Neural progenitor cell (in vitro differentiated cells): ENCODE data around the gene MDGA2. TPM values are rescaled to one million over a fixed set of nuclear protein-coding genes. Genes with fewer than 3 reads are reported as not detected.

Experiments
- DNase-seq: peaks from one replicate; pipeline ENCODE4 v3.0.0-alpha.2; 2016; ENCODE audit warnings: low spot score
- H2AFZ ChIP-seq: fragments of 200-600 bp; sonication (generic); replicated peaks from 2 replicates; pipeline ENCODE4 v1.6.1; 2016; ENCODE audit warnings: antibody characterized with exemption
- H3F3A ChIP-seq: fragments of 200-600 bp; sonication (generic); 2 replicates; pipeline ENCODE4 v1.6.1; 2016; ENCODE audit warnings: antibody characterized with exemption, low read depth
- H3K27ac ChIP-seq: fragments of 200-600 bp; sonication (generic); 2 replicates; pipeline ENCODE4 v1.5.1; 2016; ENCODE audit warnings: mild to moderate bottlenecking
- H3K27me3 ChIP-seq: fragments of 200-600 bp; sonication (generic); 2 replicates; pipeline ENCODE4 v1.6.1; 2016; ENCODE audit warnings: mild to moderate bottlenecking, moderate library complexity
- H3K36me3 ChIP-seq: fragments of 200-600 bp; sonication (generic); 2 replicates; pipeline ENCODE4 v1.5.1; 2016
- H3K4me1 ChIP-seq: fragments of 200-600 bp; sonication (generic); 2 replicates; pipeline ENCODE4 v1.6.1; 2016; ENCODE audit warnings: mixed run types
- H3K4me2 ChIP-seq: fragments of 200-600 bp; sonication (generic); 2 replicates; pipeline ENCODE4 v1.6.1; 2016
- H3K4me3 ChIP-seq: fragments of 200-600 bp; sonication (generic); 2 replicates; pipeline ENCODE4 v1.5.1; 2016
- H3K79me2 ChIP-seq: fragments of 200-600 bp; sonication (generic); 2 replicates; pipeline ENCODE4 v1.6.1; 2016; ENCODE audit warnings: low read depth
- H3K9ac ChIP-seq: fragments of 200-600 bp; sonication (generic); 2 replicates; pipeline ENCODE4 v1.6.1; 2016
- H3K9me3 ChIP-seq: fragments of 200-600 bp; sonication (generic); 2 replicates; pipeline ENCODE4 v1.5.1; 2016; ENCODE audit warnings: low read depth
- H4K20me1 ChIP-seq: fragments of 200-600 bp; sonication (generic); 2 replicates; pipeline ENCODE4 v1.6.1; 2016; ENCODE audit warnings: low read depth
- H3K27ac Mint-ChIP-seq: 3 replicates; pipeline ENCODE4 v1.8.0; 2021; ENCODE audit warnings: mixed read lengths
- H3K27me3 Mint-ChIP-seq: 2 replicates; pipeline ENCODE4 v1.8.0; 2022; ENCODE audit warnings: low read depth, mild to moderate bottlenecking, inconsistent platforms, moderate library complexity, mixed read lengths; ENCODE audit not compliant: insufficient read depth
- H3K36me3 Mint-ChIP-seq: 3 replicates; pipeline ENCODE4 v1.8.0; 2021; ENCODE audit warnings: mixed read lengths
- H3K4me1 Mint-ChIP-seq: 3 replicates; pipeline ENCODE4 v1.8.0; 2021; ENCODE audit warnings: mixed read lengths
- H3K4me3 Mint-ChIP-seq: 3 replicates; pipeline ENCODE4 v1.8.0; 2021; ENCODE audit warnings: mild to moderate bottlenecking, moderate library complexity, mixed read lengths
- H3K9me3 Mint-ChIP-seq: 3 replicates; pipeline ENCODE4 v1.8.0; 2020; ENCODE audit warnings: mixed read lengths
- CTCF ChIP-seq: fragments of 200-600 bp; sonication (generic); IDR thresholded peaks from 2 replicates; pipeline ENCODE4 v1.5.1; 2017; ENCODE audit warnings: antibody characterized with exemption, mild to moderate bottlenecking
- EZH2 ChIP-seq: fragments of 200-600 bp; sonication (generic); IDR thresholded peaks from 2 replicates; pipeline ENCODE4 v1.6.1; 2017; ENCODE audit warnings: antibody characterized with exemption, mild to moderate bottlenecking, moderate library complexity
- EZH2phosphoT487 ChIP-seq: fragments of 200-600 bp; sonication (generic); IDR thresholded peaks from 2 replicates; pipeline ENCODE4 v1.6.1; 2017; ENCODE audit warnings: antibody characterized with exemption
- total RNA-seq: library from RNA; depleted of rRNA; stranded (reverse); fragments of >200 nt; gene quantifications from 2 replicates; pipeline ENCODE4 v1.2.3, GENCODE V29; 2015; ENCODE audit warnings: low replicate concordance

The MDGA2 gene
- total RNA-seq, 1 donor from 2014 or later: 1.0 TPM

GRCh38 chr14:47715330-47715729 is 39.9 kb upstream of the MDGA2 start:
- Mint-ChIP-seq H3K4me3 (no peak overlapping the region), H3K4me1 (no peaks in the 10 kb centered on the region), H3K27me3 (no peaks in the 10 kb centered on the region), H3K9me3 (no peaks in the 10 kb centered on the region), H3K36me3 (no peaks in the 10 kb centered on the region), H3K27ac (no peak overlapping the region)
- Histone ChIP-seq H3K4me3 (no peak overlapping the region), H3K9me3 (no peaks in the 10 kb centered on the region), H3K27ac (no peak overlapping the region), H2AFZ (no peak overlapping the region), H3K9ac (no peak overlapping the region), H3F3A (no peaks in the 10 kb centered on the region), H3K4me1 (no peaks in the 10 kb centered on the region), H3K4me2 (no peak overlapping the region), H3K27me3 (no peaks in the 10 kb centered on the region), H3K79me2 (no peaks in the 10 kb centered on the region), H3K36me3 (no peaks in the 10 kb centered on the region), H4K20me1 (no peaks in the 10 kb centered on the region)
- no peak for DNase-seq
- no peak for TF ChIP-seq EZH2
- TF ChIP-seq CTCF: no peak
- TF ChIP-seq EZH2phosphoT487: no peak

- no peak overlapping the region for H3K9ac ChIP-seq
- H3K79me2 ChIP-seq: no peaks in the 10 kb centered on the region
- H3K4me1 ChIP-seq: no peaks in the 10 kb centered on the region
- Mint-ChIP-seq H3K27ac (no peak overlapping the region), H3K36me3 (no peaks in the 10 kb centered on the region), H3K4me3 (no peak overlapping the region), H3K4me1 (no peaks in the 10 kb centered on the region), H3K27me3 (no peaks in the 10 kb centered on the region), H3K9me3 (peaks cover 3% of the 10 kb centered on the region)
- TF ChIP-seq EZH2phosphoT487 (no peak), EZH2 (no peak), CTCF (no peak)
- no peak overlapping the region for H2AFZ ChIP-seq
- H3F3A ChIP-seq: no peaks in the 10 kb centered on the region
- H4K20me1 ChIP-seq: no peaks in the 10 kb centered on the region
- H3K36me3 ChIP-seq: no peaks in the 10 kb centered on the region
- H3K27ac ChIP-seq: no peak overlapping the region
- no peaks in the 10 kb centered on the region for H3K27me3 ChIP-seq
- no peak overlapping the region for H3K4me3 ChIP-seq
- no peak overlapping the region for H3K4me2 ChIP-seq
- no peak for DNase-seq
- no peaks in the 10 kb centered on the region for H3K9me3 ChIP-seq
These were observed 35.2 kb upstream of the MDGA2 start for GRCh38 chr14:47710581-47710980.

GRCh38 chr14:47705683-47706082 is 30.3 kb upstream of the MDGA2 start:
- H3K27ac Mint-ChIP-seq: no peak overlapping the region
- no peaks in the 10 kb centered on the region for H3K79me2 ChIP-seq
- TF ChIP-seq CTCF (no peak), EZH2 (no peak), EZH2phosphoT487 (no peak)
- no peaks in the 10 kb centered on the region for H3K27me3 Mint-ChIP-seq
- H3K36me3 Mint-ChIP-seq: no peaks in the 10 kb centered on the region
- H3K27ac ChIP-seq: no peak overlapping the region
- H3K4me2 ChIP-seq: no peak overlapping the region
- no peak overlapping the region for H2AFZ ChIP-seq
- no peak overlapping the region for H3K4me3 Mint-ChIP-seq
- DNase-seq: no peak
- no peak overlapping the region for H3K4me3 ChIP-seq
- no peaks in the 10 kb centered on the region for H3K4me1 Mint-ChIP-seq
- H3K27me3 ChIP-seq: no peaks in the 10 kb centered on the region
- no peaks in the 10 kb centered on the region for H3K36me3 ChIP-seq
- H3K9me3 ChIP-seq: no peaks in the 10 kb centered on the region
- no peaks in the 10 kb centered on the region for H3F3A ChIP-seq
- no peaks in the 10 kb centered on the region for H3K4me1 ChIP-seq
- no peaks in the 10 kb centered on the region for H4K20me1 ChIP-seq
- H3K9ac ChIP-seq: no peak overlapping the region
- peaks cover 5% of the 10 kb centered on the region for H3K9me3 Mint-ChIP-seq

GRCh38 chr14:47691829-47692228 is 16.4 kb upstream of the MDGA2 start:
- Mint-ChIP-seq H3K9me3 (peaks cover 8% of the 10 kb centered on the region), H3K4me1 (no peaks in the 10 kb centered on the region), H3K4me3 (no peak overlapping the region), H3K27me3 (no peaks in the 10 kb centered on the region), H3K36me3 (no peaks in the 10 kb centered on the region), H3K27ac (no peak overlapping the region)
- no peaks in the 10 kb centered on the region for H3K9me3 ChIP-seq
- no peak for DNase-seq
- H2AFZ ChIP-seq: no peak overlapping the region
- H4K20me1 ChIP-seq: no peaks in the 10 kb centered on the region
- H3K9ac ChIP-seq: no peak overlapping the region
- H3K79me2 ChIP-seq: no peaks in the 10 kb centered on the region
- TF ChIP-seq EZH2phosphoT487 (no peak), CTCF (no peak), EZH2 (no peak)
- H3K36me3 ChIP-seq: no peaks in the 10 kb centered on the region
- H3K4me2 ChIP-seq: no peak overlapping the region
- no peaks in the 10 kb centered on the region for H3K27me3 ChIP-seq
- no peak overlapping the region for H3K27ac ChIP-seq
- no peaks in the 10 kb centered on the region for H3K4me1 ChIP-seq
- H3F3A ChIP-seq: no peaks in the 10 kb centered on the region
- no peak overlapping the region for H3K4me3 ChIP-seq
